ENCODE measurements around the gene UQCC2. TPM values are rescaled to one million over a fixed set of nuclear protein-coding genes. Genes with fewer than 3 reads are reported as not detected.

The UQCC2 gene
- total and polyA plus RNA-seq, 8 donors, result 54.4 to 83.1 (median 61.0) TPM

- TF ChIP-seq CTCF (IDR thresholded peaks at IDR 0.05), result no peak
- H3K9me3 ChIP-seq, result no peaks in the 10 kb centered on the region
- no peaks in the 10 kb centered on the region for H3K27me3 ChIP-seq
- DNase-seq (peak in 1 of 4 donors; percentile 30), ATAC-seq (no peak)
- H3K36me3 ChIP-seq, result no peaks in the 10 kb centered on the region
- intact Hi-C loops (cut with DNase I), result no loop called here
- peak overlapping the region in 1 of 2 donors; percentile 59 for H3K27ac ChIP-seq
- peaks cover 3 to 18% of the 10 kb centered on the region in 2 donors for H3K4me1 ChIP-seq
- no peak overlapping the region for H3K4me3 ChIP-seq
These were observed 28.1 kb upstream of the UQCC2 start for GRCh38 chr6:33739571-33739970.

- intact Hi-C loops (cut with DNase I), result no loop called here
These were observed 27.4 kb upstream of the UQCC2 start for GRCh38 chr6:33738879-33739278.

GRCh38 chr6:33738153-33738552 is 26.7 kb upstream of the UQCC2 start:
- peaks cover 0 to 10% of the 10 kb centered on the region in 2 donors for H3K4me1 ChIP-seq
- H3K36me3 ChIP-seq, result no peaks in the 10 kb centered on the region
- intact Hi-C loops (cut with DNase I), result no loop called here
- no peaks in the 10 kb centered on the region for H3K27me3 ChIP-seq
- peak in 1 of 4 donors; percentile 25 for DNase-seq
- no peak for ATAC-seq
- no peak for TF ChIP-seq CTCF (IDR thresholded peaks at IDR 0.05)
- H3K9me3 ChIP-seq, result no peaks in the 10 kb centered on the region
- no peak overlapping the region for H3K27ac ChIP-seq
- H3K4me3 ChIP-seq, result no peak overlapping the region

More at GRCh38 chr6:33738879-33739278, 27.4 kb upstream of the UQCC2 start:
- Histone ChIP-seq H3K4me1 (peaks cover 0 to 11% of the 10 kb centered on the region in 2 donors), H3K27me3 (no peaks in the 10 kb centered on the region), H3K4me3 (no peak overlapping the region), H3K36me3 (no peaks in the 10 kb centered on the region), H3K27ac (no peak overlapping the region), H3K9me3 (no peaks in the 10 kb centered on the region)
- ATAC-seq (no peak), DNase-seq (peak in 1 of 4 donors; percentile 10)
- no peak for TF ChIP-seq CTCF (IDR thresholded peaks at IDR 0.05)

GRCh38 chr6:33737267-33738026 is 25.9 kb upstream of the UQCC2 start:
- peak in 1 of 4 donors; percentile 36 for DNase-seq
- intact Hi-C loops (cut with DNase I), result no loop called here
- Histone ChIP-seq H3K27me3 (no peaks in the 10 kb centered on the region), H3K36me3 (no peaks in the 10 kb centered on the region), H3K9me3 (no peaks in the 10 kb centered on the region), H3K27ac (no peak overlapping the region), H3K4me3 (no peak overlapping the region), H3K4me1 (peaks cover 0 to 10% of the 10 kb centered on the region in 2 donors)
- TF ChIP-seq CTCF (IDR thresholded peaks at IDR 0.05), result no peak
- no peak for ATAC-seq

GRCh38 chr6:33735216-33735615 is 23.7 kb upstream of the UQCC2 start:
- no peaks in the 10 kb centered on the region for H3K27me3 ChIP-seq
- no peaks in the 10 kb centered on the region for H3K9me3 ChIP-seq
- H3K4me1 ChIP-seq, result peaks cover 0 to 8% of the 10 kb centered on the region in 2 donors
- H3K36me3 ChIP-seq, result no peaks in the 10 kb centered on the region
- intact Hi-C loops (cut with DNase I), result no loop called here
- no peak overlapping the region for H3K27ac ChIP-seq
- ATAC-seq (no peak), DNase-seq (no peak)
- no peak overlapping the region for H3K4me3 ChIP-seq
- TF ChIP-seq CTCF (IDR thresholded peaks at IDR 0.05), result no peak

Data from left lung (tissue), 10 donors.